ENCODE measurements around the gene CENPF. TPM values are rescaled to one million over a fixed set of nuclear protein-coding genes. Genes with fewer than 3 reads are reported as not detected.

CENPF gene
- total RNA-seq, 2 experiments from 2014 or later, result 110 to 173 TPM

GRCh38 chr1:214649607-214650006 is 46.6 kb downstream of the CENPF start:
- CTCF ChIA-PET (ENCODE audit: unreplicated experiment), result no interaction called here
- Histone ChIP-seq H3K4me1 (ENCODE audit: insufficient read depth, low read length, poor library complexity, severe bottlenecking) (no peaks in the 10 kb centered on the region), H3K9me2 (ENCODE audit: insufficient read depth, low read length) (no peaks in the 10 kb centered on the region), H3K4me2 (ENCODE audit: low read length) (no peak overlapping the region), H4K20me1 (ENCODE audit: insufficient read depth, low read length) (no peaks in the 10 kb centered on the region), H2AFZ (ENCODE audit: low read length) (no peak overlapping the region), H3K9me3 (ENCODE audit: low read length) (no peaks in the 10 kb centered on the region), H3K36me3 (ENCODE audit: insufficient read depth, low read length) (peaks cover 99% of the 10 kb centered on the region), H3K79me2 (ENCODE audit: insufficient read depth, low read depth, low read length) (no peaks in the 10 kb centered on the region), H3K4me3 (ENCODE audit: low read depth, low read length, poor library complexity, severe bottlenecking) (no peak overlapping the region), H3K27ac (ENCODE audit: low read depth, low read length, poor library complexity, severe bottlenecking) (no peak overlapping the region)
- BruUV-seq (replicated peaks), result no TSS peak
- POLR2A ChIA-PET, result interaction anchor here (0.6 kb wide), 1 partner anchor 81 kb away, joined by 4 read pairs; no protein-coding TSS in a partner anchor
- no peak for DNase-seq (ENCODE audit: low spot score)
- intact Hi-C loops (cut with micrococcal nuclease; ENCODE audit: unreplicated experiment), result no loop called here
- TF ChIP-seq CTCF (conservative IDR thresholded peaks at IDR 0.05; ENCODE audit: low read length), result no peak
- TF ChIP-seq EZH2phosphoT487 (IDR thresholded peaks at IDR 0.05; ENCODE audit: borderline replicate concordance, low read depth, low read length), result no peak

GRCh38 chr1:214650664-214651063 is 47.7 kb downstream of the CENPF start:
- Histone ChIP-seq H3K4me2 (ENCODE audit: low read length) (no peak overlapping the region), H3K9me3 (ENCODE audit: low read length) (no peaks in the 10 kb centered on the region), H3K4me3 (ENCODE audit: low read depth, low read length, poor library complexity, severe bottlenecking) (no peak overlapping the region), H4K20me1 (ENCODE audit: insufficient read depth, low read length) (no peaks in the 10 kb centered on the region), H3K4me1 (ENCODE audit: insufficient read depth, low read length, poor library complexity, severe bottlenecking) (no peaks in the 10 kb centered on the region), H3K9me2 (ENCODE audit: insufficient read depth, low read length) (no peaks in the 10 kb centered on the region), H2AFZ (ENCODE audit: low read length) (no peak overlapping the region), H3K36me3 (ENCODE audit: insufficient read depth, low read length) (peaks cover 99% of the 10 kb centered on the region), H3K79me2 (ENCODE audit: insufficient read depth, low read depth, low read length) (no peaks in the 10 kb centered on the region), H3K27ac (ENCODE audit: low read depth, low read length, poor library complexity, severe bottlenecking) (no peak overlapping the region)
- BruUV-seq (replicated peaks), result no TSS peak
- ChIA-PET POLR2A (no interaction called here), CTCF (ENCODE audit: unreplicated experiment) (no interaction called here)
- TF ChIP-seq EZH2phosphoT487 (IDR thresholded peaks at IDR 0.05; ENCODE audit: borderline replicate concordance, low read depth, low read length) (no peak), CTCF (conservative IDR thresholded peaks at IDR 0.05; ENCODE audit: low read length) (no peak)
- DNase-seq (ENCODE audit: low spot score), result no peak
- intact Hi-C loops (cut with micrococcal nuclease; ENCODE audit: unreplicated experiment), result no loop called here

DNA sequence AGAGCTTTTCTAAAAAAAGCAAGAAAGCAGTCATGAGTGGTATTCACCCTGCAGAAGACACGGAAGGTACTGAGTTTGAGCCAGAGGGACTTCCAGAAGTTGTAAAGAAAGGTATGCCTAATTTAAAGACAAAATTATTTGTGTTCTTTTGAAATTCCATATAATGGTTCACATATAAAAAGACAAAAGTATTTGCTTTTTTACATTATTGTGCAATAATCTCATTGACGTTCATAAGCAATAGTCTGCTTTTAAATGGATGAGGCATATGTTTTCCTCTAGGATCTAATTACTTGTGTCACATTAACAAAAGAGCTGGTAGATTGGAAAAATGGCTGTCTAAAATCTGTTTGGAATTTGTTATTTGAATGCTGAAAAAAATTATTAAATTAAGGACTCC is 54.3 kb downstream of the CENPF start:
- Histone ChIP-seq H4K20me1 (ENCODE audit: insufficient read depth, low read length) (peaks cover 4% of the 10 kb centered on the region; the same call in 1 of the 2 replicates), H3K36me3 (ENCODE audit: insufficient read depth, low read length) (peaks cover 99% of the 10 kb centered on the region), H3K4me2 (ENCODE audit: low read length) (no peak overlapping the region), H2AFZ (ENCODE audit: low read length) (no peak overlapping the region), H3K27ac (ENCODE audit: low read depth, low read length, poor library complexity, severe bottlenecking) (no peak overlapping the region), H3K4me3 (ENCODE audit: low read depth, low read length, poor library complexity, severe bottlenecking) (no peak overlapping the region), H3K9me3 (ENCODE audit: low read length) (no peaks in the 10 kb centered on the region), H3K4me1 (ENCODE audit: insufficient read depth, low read length, poor library complexity, severe bottlenecking) (no peaks in the 10 kb centered on the region), H3K9me2 (ENCODE audit: insufficient read depth, low read length) (no peaks in the 10 kb centered on the region), H3K79me2 (ENCODE audit: insufficient read depth, low read depth, low read length) (no peaks in the 10 kb centered on the region)
- no peak for TF ChIP-seq CTCF (conservative IDR thresholded peaks at IDR 0.05; ENCODE audit: low read length)
- no peak for TF ChIP-seq EZH2phosphoT487 (IDR thresholded peaks at IDR 0.05; ENCODE audit: borderline replicate concordance, low read depth, low read length)
- ChIA-PET CTCF (ENCODE audit: unreplicated experiment) (no interaction called here), POLR2A (interaction anchor here (0.6 to 1.2 kb wide), 3 partner anchors 16 to 332 kb away, joined by 3 to 5 read pairs (median 3); no protein-coding TSS in a partner anchor)
- intact Hi-C loops (cut with micrococcal nuclease; ENCODE audit: unreplicated experiment), result no loop called here
- DNase-seq (ENCODE audit: low spot score), result no peak
- BruUV-seq (replicated peaks), result no TSS peak

Measured in OCI-LY7 (cell line).